ENCODE measurements around the gene TEX9. TPM values are rescaled to one million over a fixed set of nuclear protein-coding genes. Genes with fewer than 3 reads are reported as not detected.
"Not testable (repeated sequence)": the region's sequence is repeated elsewhere in the genome, so short reads cannot be mapped to it uniquely, and the experiment has no call there.

The TEX9 gene
- total RNA-seq, 2 experiments from 2014 or later = 0.60 TPM; not detected in 1

DNA sequence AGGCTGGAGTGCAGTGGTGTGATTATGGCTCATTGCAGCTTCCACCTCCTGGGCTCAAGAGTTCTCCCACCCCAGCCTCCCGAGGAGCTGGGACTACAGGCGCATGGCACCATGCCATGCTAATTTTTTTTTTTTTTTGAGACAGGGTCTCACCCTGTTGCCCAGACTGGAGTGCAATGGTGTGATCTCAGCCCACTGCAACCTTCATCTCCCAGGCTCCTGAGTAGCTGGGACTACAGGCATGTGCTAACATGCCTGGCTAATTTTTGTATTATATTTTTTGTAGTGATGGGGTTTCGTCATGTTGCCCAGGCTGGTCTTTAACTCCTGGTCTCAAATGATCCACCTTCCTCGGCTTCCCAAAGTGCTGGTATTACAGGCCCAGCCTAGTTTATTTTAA is 4.0 kb downstream of the TEX9 start:
- POLR2A ChIA-PET = no interaction called here
- H3K4me3 Mint-ChIP-seq = no peak overlapping the region
- ATAC-seq = no peak
- no peaks in the 10 kb centered on the region for H3K36me3 Mint-ChIP-seq (ENCODE audit: low read depth)
- H3K4me1 Mint-ChIP-seq (ENCODE audit: low read depth) = peaks cover 14% of the 10 kb centered on the region
- no peaks in the 10 kb centered on the region for H3K9me3 Mint-ChIP-seq (ENCODE audit: insufficient read depth)
- no peak for DNase-seq
- H3K27ac Mint-ChIP-seq = no peak overlapping the region
- CTCF ChIA-PET = no interaction called here
- peaks cover 28% of the 10 kb centered on the region for H3K27me3 Mint-ChIP-seq (ENCODE audit: low read depth)

DNA sequence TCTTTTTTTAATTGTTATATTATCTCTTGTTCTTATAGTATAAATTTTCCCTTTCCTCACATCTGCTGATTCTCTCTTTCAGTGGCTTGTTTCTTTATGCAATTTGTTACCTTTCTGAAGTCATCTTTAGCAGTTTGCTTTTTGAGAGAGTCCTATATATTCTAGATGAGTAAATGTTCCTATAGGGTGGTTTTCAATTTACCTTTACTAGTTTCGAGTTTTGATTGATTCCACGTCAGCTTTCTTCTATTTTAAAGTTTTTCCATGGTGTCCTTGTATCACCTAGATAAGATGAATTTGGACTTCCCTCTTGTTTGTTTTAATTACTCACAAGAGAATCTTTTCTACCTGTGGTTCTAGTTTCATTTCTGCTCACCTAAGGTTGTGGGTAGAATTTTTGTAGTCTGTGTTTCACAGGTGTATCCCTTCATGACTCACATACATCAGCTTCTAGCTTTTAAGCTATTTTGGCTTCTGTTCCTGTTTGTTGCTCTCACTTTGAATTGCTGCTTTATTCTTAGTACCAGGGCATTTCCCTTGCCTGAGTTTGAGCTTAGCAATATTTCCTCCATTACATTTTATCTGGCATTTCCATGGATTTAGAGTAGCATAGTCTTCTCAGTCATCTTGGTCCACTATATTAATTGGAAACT is 6.4 kb downstream of the TEX9 start:
- H3K27me3 Mint-ChIP-seq (ENCODE audit: low read depth) = peaks cover 18% of the 10 kb centered on the region
- ATAC-seq (no peak), DNase-seq (no peak)
- H3K9me3 Mint-ChIP-seq (ENCODE audit: insufficient read depth) = no peaks in the 10 kb centered on the region
- POLR2A ChIA-PET = no interaction called here
- CTCF ChIA-PET = interaction anchor here (1.1 kb wide), 1 partner anchor 120 kb away, joined by 3 read pairs; no protein-coding TSS in a partner anchor
- H3K4me1 Mint-ChIP-seq (ENCODE audit: low read depth) = no peaks in the 10 kb centered on the region
- no peaks in the 10 kb centered on the region for H3K36me3 Mint-ChIP-seq (ENCODE audit: low read depth)
- H3K4me3 Mint-ChIP-seq = no peak overlapping the region
- no peak overlapping the region for H3K27ac Mint-ChIP-seq

DNA sequence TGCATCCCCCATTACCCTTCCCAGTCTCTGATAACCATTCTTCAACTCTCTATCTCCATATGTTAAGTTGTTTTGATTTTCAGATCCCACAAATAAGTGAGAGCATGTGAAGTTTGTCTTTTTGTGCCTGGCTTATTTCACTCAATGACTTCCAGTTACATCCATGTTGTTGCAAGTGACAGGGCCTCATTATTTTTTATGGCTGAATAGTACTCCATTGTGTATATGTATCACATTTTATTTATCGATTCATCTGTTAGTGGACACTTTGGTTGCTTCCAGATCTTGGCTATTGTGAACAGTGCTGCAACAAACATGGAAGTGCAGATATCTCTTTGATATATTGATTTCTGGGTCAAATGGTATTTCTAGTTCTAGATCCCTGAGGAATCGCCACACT is 9.5 kb downstream of the TEX9 start:
- H3K4me3 Mint-ChIP-seq; H3K36me3 Mint-ChIP-seq (ENCODE audit: low read depth); H3K9me3 Mint-ChIP-seq (ENCODE audit: insufficient read depth); POLR2A ChIA-PET; H3K4me1 Mint-ChIP-seq (ENCODE audit: low read depth); CTCF ChIA-PET; ATAC-seq; H3K27ac Mint-ChIP-seq; DNase-seq: not testable (repeated sequence)
- H3K27me3 Mint-ChIP-seq (ENCODE audit: low read depth) = peaks cover 12% of the 10 kb centered on the region

DNA sequence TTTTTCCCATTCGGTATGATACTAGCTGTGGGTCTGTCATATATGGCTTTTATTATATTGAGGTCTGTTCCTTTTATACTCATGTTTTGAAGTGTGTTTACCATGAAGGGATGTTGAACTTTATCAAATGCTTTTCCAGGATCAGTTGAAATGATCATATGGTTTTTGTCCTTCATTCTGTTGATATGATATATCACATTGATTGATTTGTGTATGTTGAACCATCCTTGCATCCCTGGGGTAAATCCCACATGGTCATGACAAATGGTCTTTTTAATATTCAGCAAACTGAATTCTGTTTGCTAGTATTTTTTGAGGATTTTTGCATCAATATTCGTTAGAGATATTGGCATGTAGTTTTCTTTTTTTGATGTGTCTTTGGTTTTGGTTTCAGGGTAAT is 12.6 kb downstream of the TEX9 start:
- ATAC-seq; CTCF ChIA-PET; H3K27ac Mint-ChIP-seq; H3K27me3 Mint-ChIP-seq (ENCODE audit: low read depth); DNase-seq; H3K4me1 Mint-ChIP-seq (ENCODE audit: low read depth); POLR2A ChIA-PET; H3K36me3 Mint-ChIP-seq (ENCODE audit: low read depth); H3K4me3 Mint-ChIP-seq: not testable (repeated sequence)
- peaks cover 12% of the 10 kb centered on the region for H3K9me3 Mint-ChIP-seq (ENCODE audit: insufficient read depth)

DNA sequence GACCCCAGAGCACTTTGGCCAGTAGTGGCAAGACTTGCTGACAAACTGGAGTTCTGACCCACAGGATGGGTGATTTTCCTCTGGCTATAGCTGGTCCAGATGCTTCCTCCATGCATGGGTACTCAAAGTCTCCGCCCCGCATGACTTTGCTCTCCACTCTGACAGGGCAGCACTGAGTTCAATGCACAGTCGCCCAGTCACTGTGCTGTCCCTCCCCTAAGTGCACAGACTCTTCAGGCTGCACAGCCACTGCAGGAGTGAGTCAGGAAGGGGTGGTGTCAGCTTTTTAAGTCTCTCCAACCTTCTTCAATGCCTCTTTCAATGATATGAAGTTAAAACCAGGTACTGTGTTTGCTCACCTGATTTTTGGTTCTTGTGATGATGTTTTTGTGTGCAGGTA is 17.8 kb downstream of the TEX9 start:
- H3K27me3 Mint-ChIP-seq (ENCODE audit: low read depth) = peaks cover 4% of the 10 kb centered on the region
- DNase-seq (no peak), ATAC-seq (no peak)
- no peak overlapping the region for H3K27ac Mint-ChIP-seq
- ChIA-PET POLR2A (no interaction called here), CTCF (no interaction called here)
- H3K9me3 Mint-ChIP-seq (ENCODE audit: insufficient read depth) = peaks cover 12% of the 10 kb centered on the region
- no peak overlapping the region for H3K4me3 Mint-ChIP-seq
- H3K4me1 Mint-ChIP-seq (ENCODE audit: low read depth) = no peaks in the 10 kb centered on the region
- H3K36me3 Mint-ChIP-seq (ENCODE audit: low read depth) = no peaks in the 10 kb centered on the region

DNA sequence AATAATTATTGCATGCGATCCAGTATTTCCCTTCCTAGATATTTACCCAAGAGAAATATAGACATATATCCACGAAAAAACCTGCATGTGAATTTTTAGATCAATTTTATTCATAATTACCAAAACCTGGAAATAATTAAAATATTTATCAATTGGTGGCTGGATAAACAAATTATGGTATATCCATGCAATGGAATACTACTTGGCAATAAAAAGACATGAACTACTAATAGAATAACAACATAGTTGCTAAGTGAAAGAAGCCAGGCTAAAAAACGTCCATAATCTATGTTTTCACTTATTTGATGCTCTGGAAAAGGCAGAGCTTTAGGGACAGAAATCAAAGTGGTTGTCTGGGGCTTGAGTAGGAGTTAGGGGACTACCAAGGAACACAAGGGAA is 20.7 kb downstream of the TEX9 start:
- POLR2A ChIA-PET = no interaction called here
- Mint-ChIP-seq H3K27ac (no peak overlapping the region), H3K27me3 (ENCODE audit: low read depth) (no peaks in the 10 kb centered on the region), H3K36me3 (ENCODE audit: low read depth) (no peaks in the 10 kb centered on the region), H3K9me3 (ENCODE audit: insufficient read depth) (peaks cover 3% of the 10 kb centered on the region), H3K4me3 (no peak overlapping the region), H3K4me1 (ENCODE audit: low read depth) (no peaks in the 10 kb centered on the region)
- ATAC-seq = no peak
- no peak for DNase-seq
- CTCF ChIA-PET = no interaction called here

DNA sequence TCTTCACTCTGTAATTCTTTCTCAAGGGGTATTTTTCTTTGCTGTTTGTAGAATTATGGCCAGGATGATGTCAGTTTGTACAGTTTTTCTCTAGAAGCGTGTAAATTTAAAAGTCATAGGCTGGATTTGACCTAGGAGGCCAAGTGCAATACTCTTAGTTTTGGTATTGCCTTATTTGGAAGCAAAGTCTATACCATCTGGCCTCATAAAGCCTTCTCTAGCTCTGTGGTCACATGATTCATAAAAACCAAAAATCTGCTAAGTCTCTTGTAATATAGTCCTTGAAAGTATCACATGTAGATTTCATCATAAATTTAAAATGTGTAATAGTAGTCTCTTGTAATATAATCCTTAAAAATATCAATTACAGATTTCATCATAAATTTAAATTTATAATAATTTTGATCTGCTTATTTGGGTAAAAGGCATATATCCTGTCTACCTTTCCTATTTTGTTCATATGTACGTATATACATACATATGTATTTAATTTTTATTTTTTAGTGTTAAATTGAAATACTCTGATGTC is 25.6 kb downstream of the TEX9 start:
- CTCF ChIA-PET = interaction anchor here (0.7 kb wide), 1 partner anchor 423 kb away, joined by 5 read pairs; no protein-coding TSS in a partner anchor
- Mint-ChIP-seq H3K9me3 (ENCODE audit: insufficient read depth) (no peaks in the 10 kb centered on the region), H3K4me1 (ENCODE audit: low read depth) (no peaks in the 10 kb centered on the region), H3K27ac (no peak overlapping the region), H3K36me3 (ENCODE audit: low read depth) (no peaks in the 10 kb centered on the region), H3K4me3 (no peak overlapping the region), H3K27me3 (ENCODE audit: low read depth) (no peaks in the 10 kb centered on the region)
- POLR2A ChIA-PET = no interaction called here
- ATAC-seq (no peak), DNase-seq (no peak)

DNA sequence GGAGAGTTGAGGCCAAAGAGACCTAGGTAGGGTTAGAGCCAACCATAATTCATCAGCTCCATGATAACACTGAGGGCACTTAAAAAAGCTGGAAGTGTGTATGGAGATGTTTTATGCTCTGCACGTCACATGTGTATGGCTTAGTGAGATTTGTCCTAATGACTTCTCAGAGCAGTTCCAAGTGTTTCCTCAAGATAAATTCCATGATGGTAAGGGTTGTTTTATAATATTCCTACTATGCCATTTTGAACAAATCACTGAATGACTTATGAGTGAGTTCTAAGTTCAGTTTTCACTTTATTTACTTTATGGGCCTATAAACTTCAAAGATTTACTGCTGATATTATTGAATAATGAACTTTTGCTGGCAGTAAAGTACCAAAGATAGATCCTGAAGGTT is 28.1 kb downstream of the TEX9 start:
- ATAC-seq = no peak
- no peaks in the 10 kb centered on the region for H3K9me3 Mint-ChIP-seq (ENCODE audit: insufficient read depth)
- no peak overlapping the region for H3K4me3 Mint-ChIP-seq

DNA sequence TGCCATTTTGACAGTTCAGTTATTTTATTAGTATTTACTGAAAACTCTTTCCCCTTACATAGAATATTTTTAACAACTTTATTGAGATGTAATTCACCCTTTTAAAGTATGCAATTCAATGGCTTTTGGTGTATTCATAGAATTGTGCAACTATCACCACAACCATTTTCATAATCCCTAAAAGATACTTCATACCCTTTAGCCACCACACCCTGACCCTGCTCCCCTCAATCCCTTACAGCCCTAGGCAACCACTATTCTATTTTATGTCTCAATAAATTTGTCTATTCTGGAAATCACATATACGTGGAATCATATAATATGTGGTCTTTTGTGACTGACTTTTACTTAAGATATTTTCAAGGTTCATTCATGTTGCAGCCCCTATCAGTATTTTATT is 29.7 kb downstream of the TEX9 start:
- Mint-ChIP-seq H3K9me3 (ENCODE audit: insufficient read depth) (no peaks in the 10 kb centered on the region), H3K4me1 (ENCODE audit: low read depth) (no peaks in the 10 kb centered on the region), H3K27me3 (ENCODE audit: low read depth) (no peaks in the 10 kb centered on the region), H3K36me3 (ENCODE audit: low read depth) (no peaks in the 10 kb centered on the region), H3K27ac (no peak overlapping the region), H3K4me3 (no peak overlapping the region)
- ChIA-PET POLR2A (no interaction called here), CTCF (no interaction called here)
- ATAC-seq = no peak
- no peak for DNase-seq

More for the DNA sequence above, 28.1 kb downstream of the TEX9 start:
- Mint-ChIP-seq H3K27me3 (ENCODE audit: low read depth) (no peaks in the 10 kb centered on the region), H3K36me3 (ENCODE audit: low read depth) (no peaks in the 10 kb centered on the region), H3K4me1 (ENCODE audit: low read depth) (no peaks in the 10 kb centered on the region), H3K27ac (no peak overlapping the region)
- no peak for DNase-seq
- POLR2A ChIA-PET = no interaction called here
- CTCF ChIA-PET = no interaction called here

DNA sequence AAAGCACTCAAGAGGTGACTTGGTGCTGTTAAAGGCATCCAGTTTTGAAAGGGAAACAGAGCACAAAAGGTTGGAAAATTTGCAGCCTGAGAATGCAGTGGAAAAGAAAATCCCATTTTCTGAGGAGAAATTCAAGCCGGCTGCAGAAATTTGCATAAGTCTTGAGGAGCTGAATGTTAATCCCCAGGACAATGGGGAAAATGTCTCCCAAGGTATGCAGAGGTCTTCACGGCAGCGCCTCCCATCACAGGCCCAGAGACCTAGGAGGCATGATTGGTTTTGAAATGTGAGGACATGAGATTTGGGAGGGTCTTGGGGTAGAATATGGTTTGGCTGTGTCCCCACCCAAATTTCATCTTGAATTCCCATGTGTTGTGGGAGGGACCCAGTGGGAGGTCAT is 32.1 kb downstream of the TEX9 start:
- H3K36me3 Mint-ChIP-seq (ENCODE audit: low read depth); H3K4me1 Mint-ChIP-seq (ENCODE audit: low read depth); H3K4me3 Mint-ChIP-seq; H3K27ac Mint-ChIP-seq; H3K9me3 Mint-ChIP-seq (ENCODE audit: insufficient read depth); POLR2A ChIA-PET; ATAC-seq; H3K27me3 Mint-ChIP-seq (ENCODE audit: low read depth); CTCF ChIA-PET; DNase-seq: not testable (repeated sequence)

DNA sequence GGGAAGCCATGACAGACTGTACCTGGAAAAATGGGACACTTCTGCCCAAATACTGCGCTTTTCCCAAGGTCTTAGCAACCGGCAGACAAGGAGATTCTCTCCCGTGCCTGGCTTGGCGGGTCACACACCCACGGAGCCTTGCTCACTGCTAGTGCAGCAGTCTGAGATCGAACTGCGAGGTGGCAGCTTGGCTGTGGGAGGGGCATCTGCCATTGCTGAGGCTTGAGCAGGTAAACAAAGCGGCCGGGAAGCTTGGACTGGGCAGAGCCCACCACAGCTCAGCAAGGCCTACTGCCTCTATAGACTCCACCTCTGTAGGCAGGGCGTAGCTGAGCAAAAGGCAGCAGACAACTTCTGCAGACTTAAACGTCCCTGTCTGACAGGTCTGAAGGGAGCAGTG is 34.0 kb downstream of the TEX9 start:
- ATAC-seq; H3K27me3 Mint-ChIP-seq (ENCODE audit: low read depth); CTCF ChIA-PET; H3K4me3 Mint-ChIP-seq; POLR2A ChIA-PET; H3K4me1 Mint-ChIP-seq (ENCODE audit: low read depth); H3K9me3 Mint-ChIP-seq (ENCODE audit: insufficient read depth); H3K27ac Mint-ChIP-seq; H3K36me3 Mint-ChIP-seq (ENCODE audit: low read depth); DNase-seq: not testable (repeated sequence)

DNA sequence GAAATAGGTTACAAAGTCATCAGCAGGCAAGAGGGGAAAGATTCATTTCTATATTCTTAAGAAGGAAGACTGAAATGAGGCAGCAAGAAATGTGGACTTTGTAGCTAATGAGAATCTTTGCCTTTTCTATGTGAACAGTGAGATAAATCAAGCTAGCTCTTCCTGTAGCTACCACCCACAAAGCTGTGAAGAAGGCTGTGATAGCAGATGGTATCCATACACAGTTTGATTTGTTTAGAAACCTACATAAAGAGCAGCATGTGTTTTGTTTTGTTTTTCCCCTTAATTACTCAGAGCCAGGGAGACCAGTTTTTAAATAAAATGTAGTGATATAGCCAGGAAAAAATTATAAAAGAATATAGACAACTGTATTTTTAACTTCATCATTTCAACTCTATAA is 45.5 kb downstream of the TEX9 start:
- ChIA-PET CTCF (interaction anchor here (1.0 to 1.1 kb wide), 2 partner anchors 17 to 165 kb away, joined by 3 to 4 read pairs; no protein-coding TSS in a partner anchor), POLR2A (no interaction called here)
- DNase-seq (no peak), ATAC-seq (no peak)
- H3K4me3 Mint-ChIP-seq = no peak overlapping the region
- H3K27ac Mint-ChIP-seq = no peak overlapping the region
- H3K9me3 Mint-ChIP-seq (ENCODE audit: insufficient read depth) = no peaks in the 10 kb centered on the region
- H3K36me3 Mint-ChIP-seq (ENCODE audit: low read depth) = no peaks in the 10 kb centered on the region
- peaks cover 4% of the 10 kb centered on the region for H3K27me3 Mint-ChIP-seq (ENCODE audit: low read depth)
- H3K4me1 Mint-ChIP-seq (ENCODE audit: low read depth) = no peaks in the 10 kb centered on the region
